HepG2 (cell line): ENCODE results near the gene FBN2. TPM values are rescaled to one million over a fixed set of nuclear protein-coding genes. Genes with fewer than 3 reads are reported as not detected.

Source experiments
- ATAC-seq: fragments of 200-7000 bp; cut with Tn5 transposase; 3 replicates; pipeline ENCODE4 v1.9.1; 2020; ENCODE audit warnings: mild to moderate bottlenecking, moderate library complexity
- BruUV-seq: library from RNA; stranded (reverse); fragments of 400-500 nt; replicated peaks from 2 replicates; lab custom pipeline; 2021; lab: Mats Ljungman, UMichigan
- CTCF ChIA-PET: fragments of 300-600 bp; formaldehyde crosslinking; extraction: SDS; loops from one replicate; lab custom pipeline; 2021; ENCODE audit warnings: low total read pairs, inconsistent platforms, low intra/inter-chr PET ratio; lab: Yijun Ruan, JAX
- POLR2A ChIA-PET: fragments of 350-600 bp; sonication (Branson Sonifier 250); formaldehyde crosslinking; loops from one replicate; lab custom pipeline; 2020; ENCODE audit warnings: antibody characterized with exemption, inconsistent platforms; lab: Yijun Ruan, JAX
- DNase-seq: peaks from one replicate; pipeline ENCODE4 v3.0.0-alpha.2; 2015; ENCODE audit warnings: low spot score
- FAIRE-seq: peaks from 3 replicates; lab custom pipeline; 2011; peaks lifted over from hg19 to GRCh38; lab: Jason Lieb, UNC
- H2AFZ ChIP-seq: one replicate; pipeline ENCODE4 v1.6.1; 2011; ENCODE audit warnings: low read length, inconsistent platforms
- H3K27ac ChIP-seq: fragments of 300-600 bp; 3 replicates; pipeline ENCODE4 v1.8.0; 2011; ENCODE audit warnings: mixed run types, mild to moderate bottlenecking, mixed read lengths, low read length, inconsistent platforms; ENCODE audit not compliant: insufficient read depth; ENCODE audit errors: extremely low read length
- H3K27me3 ChIP-seq, 2 experiments: fragments of 200-600 bp in 1 of 2; 2 replicates in 1 of 2; 3 replicates in 1 of 2; pipeline versions ENCODE4 v1.6.0 to v1.8.0; 2011; ENCODE audit warnings: low read length in 2 of 2, mild to moderate bottlenecking in 2 of 2, moderate library complexity in 2 of 2, inconsistent platforms in 1 of 2; ENCODE audit not compliant: insufficient read depth in 2 of 2, control insufficient read depth in 1 of 2
- H3K36me3 ChIP-seq, 2 experiments: fragments of 200-600 bp in 1 of 2; replicated peaks in 1 of 2; 2 replicates in 1 of 2; 3 replicates in 1 of 2; pipeline versions ENCODE4 v1.5.1 to v1.8.0; 2011; ENCODE audit warnings: low read length in 2 of 2, inconsistent platforms in 1 of 2; ENCODE audit not compliant: insufficient read depth in 2 of 2, control insufficient read depth in 1 of 2
- H3K4me1 ChIP-seq: 2 replicates; pipeline ENCODE4 v1.5.1; 2012; ENCODE audit warnings: low read length, inconsistent platforms; ENCODE audit not compliant: insufficient read depth
- H3K4me2 ChIP-seq: 2 replicates; pipeline ENCODE4 v1.6.0; 2011; ENCODE audit warnings: low read depth, low read length, inconsistent platforms
- H3K4me3 ChIP-seq, 3 experiments: fragments of 200-600 bp in 1 of 3; sonication (generic), shearing (Covaris generic) in 1 of 3; replicated peaks in 1 of 3; 2 replicates each; pipeline ENCODE4 v1.5.1; 2011 to 2016; ENCODE audit warnings: low read length in 3 of 3, inconsistent platforms in 2 of 3, low read depth in 2 of 3, mild to moderate bottlenecking in 2 of 3, control low read depth in 1 of 3, mixed read lengths in 1 of 3; ENCODE audit not compliant: insufficient read depth in 1 of 3
- H3K79me2 ChIP-seq: one replicate; pipeline ENCODE4 v1.6.1; 2011; ENCODE audit warnings: low read length, inconsistent platforms; ENCODE audit not compliant: insufficient read depth
- H3K9ac ChIP-seq: 2 replicates; pipeline ENCODE4 v1.6.0; 2011; ENCODE audit warnings: mild to moderate bottlenecking, low read depth, low read length, inconsistent platforms; ENCODE audit not compliant: insufficient read depth
- H3K9me3 ChIP-seq: 2 replicates; pipeline ENCODE4 v1.5.1; 2012; ENCODE audit warnings: mild to moderate bottlenecking, low read length
- H4K20me1 ChIP-seq: 2 replicates; pipeline ENCODE4 v1.6.0; 2011; ENCODE audit warnings: inconsistent platforms, mild to moderate bottlenecking, low read length, moderate library complexity; ENCODE audit not compliant: insufficient read depth
- ATF4 ChIP-seq, 2 experiments: fragments of 450-650 bp in 1 of 2; sonication (generic) in 1 of 2; formaldehyde crosslinking; IDR thresholded peaks; 2 replicates each; pipeline versions ENCODE4 v1.5.0 to v1.8.0; 2020 to 2022; ENCODE audit warnings: mild to moderate bottlenecking in 1 of 2, missing genetic modification reagents in 1 of 2
- ATRX ChIP-seq: sonication (generic); formaldehyde crosslinking; IDR thresholded peaks from 2 replicates; pipeline ENCODE4 v1.4.0; 2020; ENCODE audit warnings: missing genetic modification reagents, borderline replicate concordance
- CENPX ChIP-seq: sonication (generic); formaldehyde crosslinking; IDR thresholded peaks from 2 replicates; pipeline ENCODE4 v1.9.0; 2021; ENCODE audit warnings: mild to moderate bottlenecking, missing genetic modification reagents, moderate library complexity
- IKZF5 ChIP-seq: IDR thresholded peaks from 2 replicates; pipeline ENCODE4 v1.6.1; 2018; ENCODE audit warnings: missing genetic modification reagents, mild to moderate bottlenecking, missing compliant biosample characterization
- NFE2 ChIP-seq: sonication (generic); formaldehyde crosslinking; IDR thresholded peaks from 2 replicates; pipeline ENCODE4 v1.4.0; 2020; ENCODE audit warnings: missing genetic modification reagents
- PPARG ChIP-seq: conservative IDR thresholded peaks from 2 replicates; pipeline ENCODE4 v1.6.1; 2016; ENCODE audit warnings: missing biosample characterization, missing genetic modification reagents
- RORA ChIP-seq: sonication (generic); formaldehyde crosslinking; IDR thresholded peaks from 2 replicates; pipeline ENCODE4 v1.5.0; 2020; ENCODE audit warnings: mild to moderate bottlenecking, missing genetic modification reagents, moderate library complexity
- SKI ChIP-seq: fragments of 450-650 bp; IDR thresholded peaks from one replicate; pipeline ENCODE4 v1.6.1; 2018; ENCODE audit warnings: mild to moderate bottlenecking; ENCODE audit not compliant: partially characterized antibody
- SNAPC2 ChIP-seq: sonication (generic); formaldehyde crosslinking; IDR thresholded peaks from 2 replicates; pipeline ENCODE4 v1.8.1; 2022; ENCODE audit warnings: mild to moderate bottlenecking, missing genetic modification reagents
- THAP8 ChIP-seq: sonication (generic); formaldehyde crosslinking; IDR thresholded peaks from 2 replicates; pipeline ENCODE4 v1.5.1; 2020; ENCODE audit warnings: missing genetic modification reagents, mild to moderate bottlenecking, borderline replicate concordance
- ZKSCAN5 ChIP-seq: sonication (generic); formaldehyde crosslinking; IDR thresholded peaks from 2 replicates; pipeline ENCODE4 v1.5.1; 2020; ENCODE audit warnings: mild to moderate bottlenecking, missing genetic modification reagents
- ZNF235 ChIP-seq: sonication (generic); formaldehyde crosslinking; IDR thresholded peaks from 2 replicates; pipeline ENCODE4 v1.8.1; 2023; ENCODE audit warnings: mild to moderate bottlenecking, missing genetic modification reagents, borderline replicate concordance
- ZNF451 ChIP-seq: sonication (generic); formaldehyde crosslinking; IDR thresholded peaks from 2 replicates; pipeline ENCODE4 v1.5.0; 2020; ENCODE audit warnings: mild to moderate bottlenecking, missing genetic modification reagents
- ZNF468 ChIP-seq: sonication (generic); formaldehyde crosslinking; IDR thresholded peaks from 2 replicates; pipeline ENCODE4 v1.8.0; 2022; ENCODE audit warnings: mild to moderate bottlenecking, moderate library complexity, missing genetic modification reagents
- ZNF562 ChIP-seq: sonication (generic); formaldehyde crosslinking; IDR thresholded peaks from 2 replicates; pipeline ENCODE4 v1.8.0; 2022; ENCODE audit warnings: missing genetic modification reagents, borderline replicate concordance
- WGBS: methylation state at CpG from one replicate; pipeline ENCODE4 v1.1.6; 2017; ENCODE audit warnings: low lambda C conversion rate; 5-methylcytosine and 5-hydroxymethylcytosine counted together
- in situ Hi-C: cut with HindIII; loops from 2 replicates; pipeline ENCODE4 v1.10.0; 2017; ENCODE audit warnings: low pct_unique_long_range_greater_than_20kb; ENCODE audit not compliant: extremely low pct_ligation_motif_present
- intact Hi-C: fragments of 100-400 bp; cut with micrococcal nuclease; formaldehyde crosslinking; loops from one replicate; pipeline ENCODE4 v1.10.0; 2022; ENCODE audit not compliant: unreplicated experiment
- polyA plus RNA-seq, 8 experiments: library from polyadenylated mRNA; depleted of rRNA in 3 of 8; stranded (reverse) in 7 of 8; unstranded in 1 of 8; fragments of >200 nt; fragmentation: Illumina TruSeq in 4 of 8; extraction: Trizol in 4 of 8; gene quantifications; 2 replicates each; pipeline versions ENCODE4 v1.2.1 to v1.2.3, GENCODE V29; 2011 to 2016; ENCODE audit warnings: low read depth in 4 of 8, missing spikeins in 1 of 8, mixed read lengths in 1 of 8; ENCODE audit not compliant: insufficient read depth in 1 of 8
- total RNA-seq, 5 experiments: library from RNA; depleted of rRNA; stranded (reverse); fragments of >200 nt; fragmentation: Illumina TruSeq; extraction: Trizol; gene quantifications; 2 replicates each; pipeline ENCODE4 v1.2.3, GENCODE V29; 2016; ENCODE audit warnings: low read depth in 1 of 5

Gene FBN2
- total and polyA plus RNA-seq, 2 of the 13 experiments (the other 11 are each of a cell fraction or from before 2014, with no cell fraction given), result not detected

- H4K20me1 ChIP-seq, result no peaks in the 10 kb centered on the region
- TF ChIP-seq ATRX (CRISPR knock-in tag) (no peak), ZKSCAN5 (CRISPR knock-in tag) (no peak), SNAPC2 (CRISPR knock-in tag) (no peak), ZNF235 (CRISPR knock-in tag) (no peak), ATF4 (CRISPR knock-in tag; IDR thresholded peaks at IDR 0.05) (no peak), RORA (no peak), ZNF468 (CRISPR knock-in tag) (no peak), IKZF5 (CRISPR knock-in tag) (no peak), SKI (no peak), THAP8 (CRISPR knock-in tag) (no peak), ZNF451 (CRISPR knock-in tag) (no peak), NFE2 (CRISPR knock-in tag) (no peak), PPARG (CRISPR knock-in tag) (no peak), CENPX (no peak), ZNF562 (CRISPR knock-in tag) (no peak)
- POLR2A ChIA-PET, result no interaction called here
- H3K4me3 ChIP-seq, result no peak overlapping the region
- H3K79me2 ChIP-seq, result no peaks in the 10 kb centered on the region
- H3K4me1 ChIP-seq, result no peaks in the 10 kb centered on the region
- H2AFZ ChIP-seq, result no peak overlapping the region
- no TSS peak for BruUV-seq
- H3K9me3 ChIP-seq, result no peaks in the 10 kb centered on the region
- no peak for ATAC-seq
- no peak for FAIRE-seq
- H3K9ac ChIP-seq, result no peak overlapping the region
- H3K27ac ChIP-seq, result no peak overlapping the region
- WGBS, result 41% methylated on average over 4 of the region's 4 CpGs
- no peaks in the 10 kb centered on the region for H3K36me3 ChIP-seq
- CTCF ChIA-PET, result no interaction called here
- in situ Hi-C loops (no loop called here), intact Hi-C loops (no loop called here)
- no peak overlapping the region for H3K4me2 ChIP-seq
- no peaks in the 10 kb centered on the region for H3K27me3 ChIP-seq
- no peak for DNase-seq
These were observed 292.1 kb downstream of the FBN2 start for GRCh38 chr5:128245974-128246373.
